Urinary bladder (tissue), 4 donors: Measurements from ENCODE around the gene RNF214. TPM values are rescaled to one million over a fixed set of nuclear protein-coding genes. Genes with fewer than 3 reads are reported as not detected.

Source experiments
- DNase-seq: peaks from one replicate; pipeline ENCODE4 v3.0.0-alpha.2; 2015; ENCODE audit errors: extremely low spot score
- H3K27ac ChIP-seq: one replicate; pipeline ENCODE4 v1.5.1; 2013; ENCODE audit warnings: low read depth, mild to moderate bottlenecking, moderate library complexity
- H3K36me3 ChIP-seq: one replicate; pipeline ENCODE4 v1.6.1; 2013; ENCODE audit warnings: mild to moderate bottlenecking, moderate library complexity; ENCODE audit not compliant: insufficient read depth
- H3K4me1 ChIP-seq: one replicate; pipeline ENCODE4 v1.6.1; 2013; ENCODE audit warnings: mild to moderate bottlenecking, moderate library complexity; ENCODE audit not compliant: insufficient read depth
- H3K4me3 ChIP-seq: one replicate; pipeline ENCODE4 v1.5.1; 2013; ENCODE audit warnings: low read depth, low read length
- WGBS: extraction: QIAGEN DNeasy Blood & Tissue Kit; methylation state at CpG from one replicate; pipeline ENCODE4 v1.1.7; 2013; 5-methylcytosine and 5-hydroxymethylcytosine counted together
- polyA plus RNA-seq: library from polyadenylated mRNA; stranded (reverse); fragments of 200-250 nt; gene quantifications from one replicate; pipeline ENCODE4 v1.2.3, GENCODE V29; 2013
- total RNA-seq: library from RNA; depleted of rRNA; stranded (reverse); fragments of >200 nt; gene quantifications from one replicate; pipeline ENCODE4 v1.2.3, GENCODE V29; 2014
- donor health status: healthy with polysubstance abuse.
- donor health status: healthy.

Gene RNF214
- total and polyA plus RNA-seq, 2 donors, result 14.5 to 15.2 TPM

GRCh38 chr11:117192401-117192875 is 40.0 kb upstream of the RNF214 start:
- no peaks in the 10 kb centered on the region for H3K4me1 ChIP-seq
- H3K27ac ChIP-seq, result no peak overlapping the region
- 91% methylated on average over 17 of the region's 17 CpGs for WGBS
- H3K36me3 ChIP-seq, result no peaks in the 10 kb centered on the region
- no peak for DNase-seq
- H3K4me3 ChIP-seq, result no peak overlapping the region

- Histone ChIP-seq H3K4me3 (no peak overlapping the region), H3K36me3 (no peaks in the 10 kb centered on the region), H3K4me1 (no peaks in the 10 kb centered on the region), H3K27ac (no peak overlapping the region)
- DNase-seq, result no peak
- 92% methylated on average over 15 of the region's 15 CpGs for WGBS
Observed at GRCh38 chr11:117193130-117194020, 39.1 kb upstream of the RNF214 start.

- Histone ChIP-seq H3K27ac (no peak overlapping the region), H3K4me3 (no peak overlapping the region), H3K36me3 (no peaks in the 10 kb centered on the region), H3K4me1 (no peaks in the 10 kb centered on the region)
- DNase-seq, result no peak
- 54% methylated on average over 5 of the region's 5 CpGs for WGBS
Observed at GRCh38 chr11:117194267-117194666, 38.2 kb upstream of the RNF214 start.

GRCh38 chr11:117195258-117195657 is 37.2 kb upstream of the RNF214 start:
- Histone ChIP-seq H3K36me3 (no peaks in the 10 kb centered on the region), H3K27ac (no peak overlapping the region)

GRCh38 chr11:117195761-117196160 is 36.7 kb upstream of the RNF214 start:
- WGBS, result 92% methylated on average over 19 of the region's 19 CpGs
- Histone ChIP-seq H3K4me1 (no peaks in the 10 kb centered on the region), H3K27ac (no peak overlapping the region), H3K36me3 (no peaks in the 10 kb centered on the region), H3K4me3 (no peak overlapping the region)
- DNase-seq, result no peak

More at GRCh38 chr11:117195258-117195657, 37.2 kb upstream of the RNF214 start:
- WGBS, result 87% methylated on average over 4 of the region's 4 CpGs
- DNase-seq, result no peak
- Histone ChIP-seq H3K4me1 (no peaks in the 10 kb centered on the region), H3K4me3 (no peak overlapping the region)

GRCh38 chr11:117197006-117197405 is 35.5 kb upstream of the RNF214 start:
- 80% methylated on average over 7 of the region's 7 CpGs for WGBS
- Histone ChIP-seq H3K4me3 (no peak overlapping the region), H3K4me1 (no peaks in the 10 kb centered on the region), H3K27ac (no peak overlapping the region), H3K36me3 (no peaks in the 10 kb centered on the region)
- no peak for DNase-seq

- no peak for DNase-seq
- WGBS, result 38% methylated on average over 17 of the region's 17 CpGs
Observed at GRCh38 chr11:117197516-117198456, 34.7 kb upstream of the RNF214 start.

GRCh38 chr11:117198613-117199012 is 33.9 kb upstream of the RNF214 start:
- H3K4me1 ChIP-seq, result no peaks in the 10 kb centered on the region
- 43% methylated on average over 4 of the region's 4 CpGs for WGBS
- peak overlapping the region; percentile 68 for H3K27ac ChIP-seq
- no peaks in the 10 kb centered on the region for H3K36me3 ChIP-seq
- no peak for DNase-seq
- peak overlapping the region; percentile 10 for H3K4me3 ChIP-seq

More at GRCh38 chr11:117197516-117198456, 34.7 kb upstream of the RNF214 start:
- no peaks in the 10 kb centered on the region for H3K36me3 ChIP-seq
- peak overlapping the region; percentile 46 for H3K27ac ChIP-seq
- no peak overlapping the region for H3K4me3 ChIP-seq
- no peaks in the 10 kb centered on the region for H3K4me1 ChIP-seq

- 11% methylated on average over 34 of the region's 34 CpGs for WGBS
- peak within 1 kb of the TSS; percentile 81 for H3K27ac ChIP-seq
- peak within 1 kb of the TSS; percentile 55 for H3K4me3 ChIP-seq
- DNase-seq, result peak; percentile 63
- H3K4me1 ChIP-seq, result no peaks in the 10 kb centered on the region
- H3K36me3 ChIP-seq, result no peaks in the 10 kb centered on the region
Observed at GRCh38 chr11:117199053-117199915, 33.2 kb upstream of the RNF214 start, which contains the start of gene TAGLN. TSS of gene TAGLN (plus strand) at chr11:117199370. CDS start at chr11:117203014, 3,644 bp downstream.

- H3K36me3 ChIP-seq, result peaks cover 1% of the 10 kb centered on the region
Observed at GRCh38 chr11:117199916-117200812, 32.3 kb upstream of the RNF214 start.

GRCh38 chr11:117200813-117201657 is 31.4 kb upstream of the RNF214 start:
- H3K4me3 ChIP-seq, result peak overlapping the region; percentile 55
- no peaks in the 10 kb centered on the region for H3K4me1 ChIP-seq
- peaks cover 3% of the 10 kb centered on the region for H3K36me3 ChIP-seq
- no peak for DNase-seq
- WGBS, result 38% methylated on average over 12 of the region's 12 CpGs
- H3K27ac ChIP-seq, result peak overlapping the region; percentile 81

More at GRCh38 chr11:117199916-117200812, 32.3 kb upstream of the RNF214 start:
- WGBS, result 31% methylated on average over 13 of the region's 13 CpGs
- Histone ChIP-seq H3K4me1 (no peaks in the 10 kb centered on the region), H3K27ac (peak overlapping the region; percentile 81), H3K4me3 (peak overlapping the region; percentile 55)
- DNase-seq, result no peak
